ENCODE results near the gene SBK2. TPM values are rescaled to one million over a fixed set of nuclear protein-coding genes. Genes with fewer than 3 reads are reported as not detected.
A peak's percentile ranks its signal among the peaks of the same experiment; 100 is the strongest.

SBK2 gene
- polyA plus RNA-seq, 1 of the 3 experiments (the other 2 are of a cell fraction): 0.20 TPM

- Histone ChIP-seq H3K27ac (ENCODE audit: low read depth in 2 of 2, low read length in 1 of 2) (no peak overlapping the region; a peak in 1 of 4 replicates), H3K9me3 (no peaks in the 10 kb centered on the region), H3F3A (replicated peaks; ENCODE audit: insufficient read depth) (no peaks in the 10 kb centered on the region), H3K79me2 (ENCODE audit: insufficient read depth) (no peaks in the 10 kb centered on the region), H3K4me1 (ENCODE audit: control insufficient read depth in 1 of 2, insufficient read depth in 2 of 2, low read depth in 1 of 2, low read length in 1 of 2) (peaks cover 0 to 31% of the 10 kb centered on the region in 2 experiments; a peak in 1 of 4 replicates), H3K36me3 (replicated peaks in 1 of 2; ENCODE audit: control insufficient read depth in 1 of 2, insufficient read depth in 2 of 2, low read length in 1 of 2) (no peaks in the 10 kb centered on the region), H3K27me3 (ENCODE audit: insufficient read depth) (no peaks in the 10 kb centered on the region), H2AFZ (ENCODE audit: low read depth) (no peak overlapping the region), H3K9ac (no peak overlapping the region), H3K4me2 (no peak overlapping the region), H3K4me3 (ENCODE audit: low read depth in 2 of 2, low read length in 1 of 2) (no peak overlapping the region), H3K9me2 (no peaks in the 10 kb centered on the region), H4K20me1 (ENCODE audit: insufficient read depth) (no peaks in the 10 kb centered on the region)
- 66% methylated on average over 22 of the region's 22 CpGs for WGBS (ENCODE audit: low lambda C conversion rate)
- ChIA-PET POLR2A (interaction anchor here (0.9 kb wide), 1 partner anchor 72 kb away, joined by 5 read pairs; the partner anchor contains the start of gene FIZ1), CTCF (interaction anchor here (0.7 to 1.5 kb wide), 3 partner anchors 13 to 106 kb away, joined by 3 to 6 read pairs (median 5); no protein-coding TSS in a partner anchor)
- DNase-seq: no peak
- TF ChIP-seq FOSL2 (IDR thresholded peaks at IDR 0.05; ENCODE audit: borderline replicate concordance, low read depth) (no peak), MXI1 (IDR thresholded peaks at IDR 0.05; ENCODE audit: low read depth, low read length) (no peak), JUND (IDR thresholded peaks at IDR 0.05) (no peak), PBX3 (IDR thresholded peaks at IDR 0.05) (no peak)
Measured at GRCh38 chr19:55527197-55528029, 9.5 kb downstream of the SBK2 start.

DNA sequence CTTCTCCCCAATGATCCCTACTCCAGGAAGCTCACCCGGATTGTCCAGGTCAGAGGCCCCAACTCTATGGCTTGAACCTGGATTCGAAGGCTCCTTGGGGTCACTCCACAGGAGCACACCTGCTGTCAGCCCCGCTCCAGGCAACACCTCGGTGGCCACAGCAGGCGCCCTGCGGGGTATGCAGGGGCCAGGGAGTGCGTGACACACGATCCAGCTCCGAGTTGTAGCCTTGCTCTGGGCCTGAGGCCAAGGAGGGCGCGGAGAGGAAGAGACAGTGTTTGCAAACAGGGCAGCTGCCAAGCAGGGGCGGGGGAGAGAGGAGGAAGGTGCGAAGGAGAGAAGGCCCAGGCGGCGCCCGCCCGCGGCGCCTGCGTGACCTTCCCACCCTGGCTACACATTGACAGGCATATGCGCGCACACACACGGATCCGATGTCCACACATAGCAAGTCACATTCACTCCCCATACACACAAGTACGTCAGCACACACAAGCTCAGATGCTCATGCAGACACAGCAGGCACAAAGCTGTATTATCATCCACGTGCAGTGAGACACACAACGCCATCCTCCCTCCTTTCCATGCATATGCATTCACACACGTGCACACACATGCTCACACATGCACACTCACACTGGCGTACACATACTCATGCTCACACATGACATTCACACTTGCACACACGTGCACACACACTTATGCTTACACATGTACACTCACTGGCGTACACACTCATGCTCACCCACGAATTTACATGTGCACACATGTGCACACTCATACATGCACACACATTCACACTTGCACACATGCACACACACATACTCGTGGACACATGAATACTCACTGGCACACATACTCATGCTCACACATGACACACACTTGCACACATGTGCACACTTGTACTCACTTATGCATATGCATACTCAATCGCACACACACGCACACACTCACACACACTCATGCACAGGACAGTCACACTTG lies 10.4 kb downstream of the SBK2 start:
- no peak overlapping the region for H2AFZ ChIP-seq (ENCODE audit: low read depth)
- H3K4me2 ChIP-seq: no peak overlapping the region
- ChIA-PET POLR2A (interaction anchor here (0.6 to 0.9 kb wide), 2 partner anchors 49 to 73 kb away, joined by 3 to 5 read pairs; partner anchors contain the start of gene FIZ1), CTCF (interaction anchor here (0.6 to 1.5 kb wide), 5 partner anchors 10 to 107 kb away, joined by 4 to 7 read pairs (median 6); partner anchors contain the start of gene ZNF865)
- no peaks in the 10 kb centered on the region for H3K9me2 ChIP-seq
- no peaks in the 10 kb centered on the region for H3F3A ChIP-seq (replicated peaks; ENCODE audit: insufficient read depth)
- no peaks in the 10 kb centered on the region for H4K20me1 ChIP-seq (ENCODE audit: insufficient read depth)
- H3K27ac ChIP-seq (ENCODE audit: low read depth in 2 of 2, low read length in 1 of 2): no peak overlapping the region; a peak in 1 of 4 replicates
- no peaks in the 10 kb centered on the region for H3K27me3 ChIP-seq (ENCODE audit: insufficient read depth)
- TF ChIP-seq JUND (IDR thresholded peaks at IDR 0.05): no peak
- no peaks in the 10 kb centered on the region for H3K79me2 ChIP-seq (ENCODE audit: insufficient read depth)
- H3K4me1 ChIP-seq (ENCODE audit: control insufficient read depth in 1 of 2, insufficient read depth in 2 of 2, low read depth in 1 of 2, low read length in 1 of 2): peaks cover 0 to 38% of the 10 kb centered on the region in 2 experiments; a peak in 1 of 4 replicates
- no peaks in the 10 kb centered on the region for H3K9me3 ChIP-seq
- H3K4me3 ChIP-seq (ENCODE audit: low read depth in 2 of 2, low read length in 1 of 2): no peak overlapping the region
- no peaks in the 10 kb centered on the region for H3K36me3 ChIP-seq (replicated peaks in 1 of 2; ENCODE audit: control insufficient read depth in 1 of 2, insufficient read depth in 2 of 2, low read length in 1 of 2)
- peak; percentile 57 for DNase-seq
- WGBS (ENCODE audit: low lambda C conversion rate): 52% methylated on average over 20 of the region's 35 CpGs
- no peak overlapping the region for H3K9ac ChIP-seq
